GM23248 (cell line): ENCODE data around the gene CDH4.

Experiments used
- EZH2 ChIP-seq: fragments of 200-600 bp; sonication (generic); IDR thresholded peaks from 2 replicates; pipeline ENCODE4 v1.6.1; 2018; ENCODE audit warnings: antibody characterized with exemption, mild to moderate bottlenecking; ENCODE audit not compliant: insufficient read depth, poor library complexity, severe bottlenecking
- EZH2phosphoT487 ChIP-seq: fragments of 200-600 bp; sonication (generic); IDR thresholded peaks from 2 replicates; pipeline ENCODE4 v1.6.1; 2018; ENCODE audit warnings: antibody characterized with exemption, moderate library complexity, mild to moderate bottlenecking, low read depth; ENCODE audit not compliant: insufficient read depth

- TF ChIP-seq EZH2 = no peak
- TF ChIP-seq EZH2phosphoT487 = no peak
Measured at GRCh38 chr20:61773926-61774587, 522.0 kb downstream of the CDH4 start.
